SK-N-SH treated with all-trans-retinoic acid at 6 μM for 48 hours (cell line): ENCODE data around the gene WDFY2.

Source experiments
- ESRRG ChIP-seq: fragments of 250-450 bp; sonication (Bioruptor Pico); IDR thresholded peaks from 2 replicates; pipeline ENCODE4 v1.6.1; 2021; ENCODE audit warnings: mild to moderate bottlenecking
- RARB ChIP-seq: fragments of 250-450 bp; sonication (Bioruptor Pico); IDR thresholded peaks from 2 replicates; pipeline ENCODE4 v1.8.0; 2021; ENCODE audit warnings: mild to moderate bottlenecking, moderate library complexity

- TF ChIP-seq ESRRG (CRISPR knock-in tag) (no peak), RARB (CRISPR knock-in tag) (no peak)
Observed at GRCh38 chr13:51721496-51721895, 137.2 kb downstream of the WDFY2 start.
